ENCODE data around the gene CAMK1G. TPM values are rescaled to one million over a fixed set of nuclear protein-coding genes. Genes with fewer than 3 reads are reported as not detected.
A peak's percentile ranks its signal among the peaks of the same experiment; 100 is the strongest.

CAMK1G gene
- 1 to 10 TPM in 1 of 2 donors, under 1 TPM in 1; 0.55 to 2.1 TPM for total RNA-seq
- 4.7 TPM for polyA plus RNA-seq (2013, experiment 1 of 2)
- polyA plus RNA-seq (2013, experiment 2 of 2), result 3.5 TPM
- long read RNA-seq, experiment 1, result 0 reads
- long read RNA-seq, experiment 2, partial matches to known transcripts, result 1 of 6 reads
- long read RNA-seq, experiment 2, other reads (novel, unspliced or antisense), result 1 of 6 reads
- long read RNA-seq, experiment 3, partial matches to known transcripts, result 0 of 2 reads
- long read RNA-seq, experiment 3, other reads (novel, unspliced or antisense), result 0 of 2 reads
- long read RNA-seq, experiment 4, result 0 reads

GRCh38 chr1:209583408-209583807 is at the start of gene CAMK1G:
Gene CAMK1G, plus strand, starts transcription at chr1:209583714. Its CDS starts 11,270 bp downstream, at chr1:209594984.
- Mint-ChIP-seq H3K27me3 (ENCODE audit: insufficient read depth) (peaks cover 2% of the 10 kb centered on the region), H3K4me3 (no peak within 1 kb of the TSS), H3K36me3 (ENCODE audit: low read depth) (no peaks in the 10 kb centered on the region), H3K9me3 (no peaks in the 10 kb centered on the region), H3K27ac (no peak within 1 kb of the TSS), H3K4me1 (no peaks in the 10 kb centered on the region)
- 29 to 36% methylated on average over 4 to 6 of the region's 6 CpGs for WGBS, 2 experiments (ENCODE audit: insufficient coverage in 1 of 2, insufficient read length in 1 of 2)
- no peaks in the 10 kb centered on the region for H3K36me3 ChIP-seq (ENCODE audit: control insufficient read depth, insufficient read depth, low read length)
- DNase-seq, result peak; percentile 84
- H3K4me3 ChIP-seq (ENCODE audit: low read length), result peak within 1 kb of the TSS; percentile 65
- no peak for TF ChIP-seq CTCF (conservative IDR thresholded peaks at IDR 0.05)
- H3K4me1 ChIP-seq (ENCODE audit: control insufficient read depth, insufficient read depth, low read length), result peaks cover 4% of the 10 kb centered on the region
- no peak within 1 kb of the TSS for H3K9ac ChIP-seq (ENCODE audit: extremely low read depth, low read length, poor library complexity, severe bottlenecking)
- H3K27ac ChIP-seq (ENCODE audit: low read depth, low read length), result no peak within 1 kb of the TSS
- no peaks in the 10 kb centered on the region for H3K9me3 ChIP-seq (ENCODE audit: control insufficient read depth, low read length)
- H3K27me3 ChIP-seq (ENCODE audit: control insufficient read depth, insufficient read depth, low read length, poor library complexity, severe bottlenecking), result peaks cover 43% of the 10 kb centered on the region

- Histone ChIP-seq H3K27ac (ENCODE audit: low read depth, low read length) (no peak overlapping the region), H3K9me3 (ENCODE audit: control insufficient read depth, low read length) (no peaks in the 10 kb centered on the region), H3K36me3 (ENCODE audit: control insufficient read depth, insufficient read depth, low read length) (no peaks in the 10 kb centered on the region), H3K4me3 (ENCODE audit: low read length) (no peak overlapping the region), H3K9ac (ENCODE audit: extremely low read depth, low read length, poor library complexity, severe bottlenecking) (no peak overlapping the region), H3K27me3 (ENCODE audit: control insufficient read depth, insufficient read depth, low read length, poor library complexity, severe bottlenecking) (no peaks in the 10 kb centered on the region), H3K4me1 (ENCODE audit: control insufficient read depth, insufficient read depth, low read length) (peaks cover 6% of the 10 kb centered on the region)
- no peaks in the 10 kb centered on the region for H3K36me3 Mint-ChIP-seq (ENCODE audit: low read depth)
- H3K27me3 Mint-ChIP-seq (ENCODE audit: insufficient read depth), result peaks cover 16% of the 10 kb centered on the region
- H3K27ac Mint-ChIP-seq, result no peak overlapping the region
- 87 to 88% methylated on average over 5 to 8 of the region's 8 CpGs for WGBS, 2 experiments (ENCODE audit: insufficient coverage in 1 of 2, insufficient read length in 1 of 2)
- TF ChIP-seq CTCF (conservative IDR thresholded peaks at IDR 0.05), result peak; percentile 62
- no peak overlapping the region for H3K4me3 Mint-ChIP-seq
- H3K4me1 Mint-ChIP-seq, result peaks cover 18% of the 10 kb centered on the region
- no peaks in the 10 kb centered on the region for H3K9me3 Mint-ChIP-seq
- DNase-seq, result peak; percentile 62
These were observed 48.8 kb upstream of the CAMK1G start for GRCh38 chr1:209534496-209535250.

- Mint-ChIP-seq H3K4me1 (peaks cover 15% of the 10 kb centered on the region), H3K27ac (no peak overlapping the region)
These were observed 46.7 kb upstream of the CAMK1G start for GRCh38 chr1:209536843-209537242.

More at GRCh38 chr1:209536843-209537242, 46.7 kb upstream of the CAMK1G start:
- DNase-seq, result no peak
- Histone ChIP-seq H3K4me3 (ENCODE audit: low read length) (no peak overlapping the region), H3K36me3 (ENCODE audit: control insufficient read depth, insufficient read depth, low read length) (no peaks in the 10 kb centered on the region), H3K27me3 (ENCODE audit: control insufficient read depth, insufficient read depth, low read length, poor library complexity, severe bottlenecking) (no peaks in the 10 kb centered on the region), H3K27ac (ENCODE audit: low read depth, low read length) (no peak overlapping the region), H3K9ac (ENCODE audit: extremely low read depth, low read length, poor library complexity, severe bottlenecking) (no peak overlapping the region), H3K4me1 (ENCODE audit: control insufficient read depth, insufficient read depth, low read length) (peaks cover 6% of the 10 kb centered on the region), H3K9me3 (ENCODE audit: control insufficient read depth, low read length) (no peaks in the 10 kb centered on the region)
- Mint-ChIP-seq H3K9me3 (no peaks in the 10 kb centered on the region), H3K27me3 (ENCODE audit: insufficient read depth) (peaks cover 20% of the 10 kb centered on the region), H3K36me3 (ENCODE audit: low read depth) (no peaks in the 10 kb centered on the region), H3K4me3 (no peak overlapping the region)
- TF ChIP-seq CTCF (conservative IDR thresholded peaks at IDR 0.05), result no peak
- WGBS, 2 experiments (ENCODE audit: insufficient coverage in 1 of 2, insufficient read length in 1 of 2), result 33 to 36% methylated on average over 1 to 2 of the region's 2 CpGs
